RWPE1 (cell line): ENCODE measurements around the gene EFNA2.

Source experiments
- CTCF ChIA-PET: fragments of 350-600 bp; sonication (Branson Sonifier 250); formaldehyde crosslinking; extraction: SDS; loops from one replicate; lab custom pipeline; 2021; lab: Yijun Ruan, JAX
- POLR2A ChIA-PET: fragments of 400-600 bp; formaldehyde crosslinking; extraction: SDS; loops from one replicate; lab custom pipeline; 2020; ENCODE audit warnings: antibody characterized with exemption; ENCODE audit not compliant: low non-redundant PET; lab: Yijun Ruan, JAX
- DNase-seq: peaks from one replicate; pipeline ENCODE4 v3.0.0; 2012; ENCODE audit warnings: low spot score
- H3K27ac ChIP-seq: fragments of 450-650 bp; 2 replicates; pipeline ENCODE4 v1.5.1; 2017
- TF ChIP-seq, protein P1 (sequence below): fragments of 450-650 bp; conservative IDR thresholded peaks from 2 replicates; pipeline ENCODE4 v1.5.1; 2017; ENCODE audit warnings: low read depth, mild to moderate bottlenecking

EFNA2 gene

DNA sequence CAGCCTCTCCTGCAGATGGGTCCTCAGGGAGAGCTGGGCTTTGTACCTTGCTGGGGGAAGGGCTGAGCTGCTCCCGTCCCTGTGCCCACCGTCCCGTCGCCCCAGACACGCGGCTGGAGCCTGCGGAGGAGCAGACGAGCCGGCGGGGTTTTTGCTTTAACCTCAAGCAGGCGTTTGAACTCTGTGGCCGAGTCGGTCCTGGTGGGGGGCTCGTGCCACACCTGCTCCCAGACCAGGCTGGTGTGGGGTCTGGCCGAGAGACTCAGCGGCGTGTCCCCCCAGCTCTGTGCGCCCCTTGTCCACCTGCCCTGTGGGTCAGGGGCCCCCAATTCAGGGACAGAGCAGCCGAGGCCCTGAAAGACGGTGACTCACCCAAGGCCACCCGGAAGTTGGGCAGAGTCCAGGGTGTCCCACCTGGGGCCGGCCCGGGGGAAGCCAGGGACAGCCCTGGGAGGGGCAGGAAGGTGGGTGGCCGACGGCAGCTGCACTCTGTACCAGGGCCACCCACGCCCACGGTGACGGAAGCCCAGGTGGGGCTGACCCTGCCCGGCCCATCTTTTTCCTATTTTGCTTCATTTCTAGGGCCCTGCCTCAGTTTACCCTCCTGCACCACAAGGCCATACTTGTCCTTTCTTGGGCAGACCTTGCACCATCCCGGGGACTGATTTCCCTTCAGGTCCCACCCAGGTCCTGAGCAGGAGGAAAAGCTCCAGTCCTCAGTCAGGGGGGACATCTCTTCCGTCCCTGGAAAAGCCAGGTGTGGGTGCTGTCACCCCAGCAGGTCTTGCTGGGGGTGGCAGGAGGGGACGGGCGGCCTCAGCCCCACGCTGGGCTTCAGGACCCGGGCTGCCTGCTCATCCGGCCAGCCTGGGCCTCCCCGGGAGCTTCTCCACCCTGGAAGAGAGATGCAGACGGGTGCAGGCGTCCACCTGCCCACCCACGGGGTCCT, 5.3 kb downstream of the EFNA2 start:
- no peak overlapping the region for H3K27ac ChIP-seq
- ChIA-PET POLR2A (no interaction called here), CTCF (interaction anchor here (0.8 kb wide), 1 partner anchor 11 kb away, joined by 3 read pairs; no protein-coding TSS in a partner anchor)
- TF ChIP-seq, protein P1, sequence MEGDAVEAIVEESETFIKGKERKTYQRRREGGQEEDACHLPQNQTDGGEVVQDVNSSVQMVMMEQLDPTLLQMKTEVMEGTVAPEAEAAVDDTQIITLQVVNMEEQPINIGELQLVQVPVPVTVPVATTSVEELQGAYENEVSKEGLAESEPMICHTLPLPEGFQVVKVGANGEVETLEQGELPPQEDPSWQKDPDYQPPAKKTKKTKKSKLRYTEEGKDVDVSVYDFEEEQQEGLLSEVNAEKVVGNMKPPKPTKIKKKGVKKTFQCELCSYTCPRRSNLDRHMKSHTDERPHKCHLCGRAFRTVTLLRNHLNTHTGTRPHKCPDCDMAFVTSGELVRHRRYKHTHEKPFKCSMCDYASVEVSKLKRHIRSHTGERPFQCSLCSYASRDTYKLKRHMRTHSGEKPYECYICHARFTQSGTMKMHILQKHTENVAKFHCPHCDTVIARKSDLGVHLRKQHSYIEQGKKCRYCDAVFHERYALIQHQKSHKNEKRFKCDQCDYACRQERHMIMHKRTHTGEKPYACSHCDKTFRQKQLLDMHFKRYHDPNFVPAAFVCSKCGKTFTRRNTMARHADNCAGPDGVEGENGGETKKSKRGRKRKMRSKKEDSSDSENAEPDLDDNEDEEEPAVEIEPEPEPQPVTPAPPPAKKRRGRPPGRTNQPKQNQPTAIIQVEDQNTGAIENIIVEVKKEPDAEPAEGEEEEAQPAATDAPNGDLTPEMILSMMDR, result no peak
- DNase-seq, result no peak

DNA sequence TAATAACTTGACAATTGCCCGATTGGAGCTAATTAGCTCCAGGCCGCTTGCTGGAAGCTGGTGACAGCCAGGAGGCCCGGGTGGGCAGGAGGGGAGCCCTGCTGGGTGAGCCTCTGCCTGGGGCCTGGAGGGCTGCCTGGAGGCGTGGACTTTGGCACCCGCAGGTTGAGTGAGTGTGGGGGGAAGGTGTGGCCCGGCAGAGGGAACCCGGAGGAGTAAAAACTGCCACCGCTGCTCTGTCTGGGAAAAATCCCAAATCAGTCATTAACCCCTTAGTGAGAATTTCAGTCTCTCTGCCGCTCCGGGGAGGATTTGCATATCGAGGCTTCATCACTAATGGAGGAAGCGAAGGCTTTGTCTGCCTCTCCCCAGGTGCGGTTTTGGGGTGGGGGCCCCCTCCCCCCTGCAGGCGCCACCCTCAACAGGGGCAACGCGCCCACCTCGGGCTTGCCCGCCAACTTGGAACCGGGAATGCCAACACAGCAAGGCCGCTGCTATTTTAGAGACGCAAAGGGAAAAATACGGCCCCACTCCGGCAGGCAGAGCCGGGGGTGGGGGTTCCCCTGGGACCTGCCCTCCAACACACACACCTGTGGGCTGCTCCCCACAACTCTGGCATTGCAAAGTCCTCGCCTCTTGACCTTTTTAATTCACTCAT, 6.2 kb downstream of the EFNA2 start:
- TF ChIP-seq, protein P1, result no peak
- CTCF ChIA-PET, result interaction anchor here (0.7 kb wide), 1 partner anchor 55 kb away, joined by 4 read pairs; no protein-coding TSS in a partner anchor
- H3K27ac ChIP-seq, result no peak overlapping the region
- no peak for DNase-seq
- POLR2A ChIA-PET, result no interaction called here

DNA sequence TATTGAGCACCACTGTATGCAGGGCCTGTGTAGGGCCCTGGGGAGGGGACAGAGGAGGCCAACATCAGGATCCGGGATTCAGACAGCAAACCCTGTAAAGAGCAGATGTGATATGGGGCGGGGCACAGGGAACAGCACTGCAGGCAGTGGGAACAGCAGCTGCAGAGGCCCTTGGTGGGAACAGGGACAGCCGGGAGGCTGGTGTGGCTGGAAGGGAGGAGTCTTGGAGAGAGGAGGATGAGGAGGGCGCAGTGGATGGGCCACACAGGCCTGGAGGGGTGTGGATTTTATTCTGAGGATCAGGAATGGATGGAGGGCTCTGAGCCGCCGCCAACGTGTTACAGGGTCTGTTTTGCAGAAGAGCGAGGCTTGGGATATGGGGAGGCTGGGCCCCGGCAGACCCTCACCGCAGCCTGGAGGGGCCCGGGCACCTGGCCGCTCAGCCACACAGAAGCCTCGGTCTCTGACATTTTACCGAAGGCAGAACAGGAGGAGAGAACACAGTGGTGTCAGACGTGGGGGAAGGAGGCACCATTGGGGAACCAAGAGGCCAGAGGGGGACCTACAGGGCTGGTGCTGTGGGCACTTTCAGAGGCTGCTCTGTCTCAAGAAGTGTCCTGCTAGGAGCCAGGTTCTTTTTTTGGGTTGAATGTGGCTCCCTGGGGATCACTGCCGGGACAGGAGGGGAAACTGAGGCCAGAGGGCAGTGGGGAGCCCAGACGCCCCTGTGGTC, 6.9 kb downstream of the EFNA2 start:
- TF ChIP-seq, protein P1, result no peak
- DNase-seq, result no peak
- POLR2A ChIA-PET, result no interaction called here
- no peak overlapping the region for H3K27ac ChIP-seq
- CTCF ChIA-PET, result interaction anchor here (0.7 to 0.8 kb wide), 2 partner anchors 28 to 56 kb away, joined by 4 read pairs; no protein-coding TSS in a partner anchor

DNA sequence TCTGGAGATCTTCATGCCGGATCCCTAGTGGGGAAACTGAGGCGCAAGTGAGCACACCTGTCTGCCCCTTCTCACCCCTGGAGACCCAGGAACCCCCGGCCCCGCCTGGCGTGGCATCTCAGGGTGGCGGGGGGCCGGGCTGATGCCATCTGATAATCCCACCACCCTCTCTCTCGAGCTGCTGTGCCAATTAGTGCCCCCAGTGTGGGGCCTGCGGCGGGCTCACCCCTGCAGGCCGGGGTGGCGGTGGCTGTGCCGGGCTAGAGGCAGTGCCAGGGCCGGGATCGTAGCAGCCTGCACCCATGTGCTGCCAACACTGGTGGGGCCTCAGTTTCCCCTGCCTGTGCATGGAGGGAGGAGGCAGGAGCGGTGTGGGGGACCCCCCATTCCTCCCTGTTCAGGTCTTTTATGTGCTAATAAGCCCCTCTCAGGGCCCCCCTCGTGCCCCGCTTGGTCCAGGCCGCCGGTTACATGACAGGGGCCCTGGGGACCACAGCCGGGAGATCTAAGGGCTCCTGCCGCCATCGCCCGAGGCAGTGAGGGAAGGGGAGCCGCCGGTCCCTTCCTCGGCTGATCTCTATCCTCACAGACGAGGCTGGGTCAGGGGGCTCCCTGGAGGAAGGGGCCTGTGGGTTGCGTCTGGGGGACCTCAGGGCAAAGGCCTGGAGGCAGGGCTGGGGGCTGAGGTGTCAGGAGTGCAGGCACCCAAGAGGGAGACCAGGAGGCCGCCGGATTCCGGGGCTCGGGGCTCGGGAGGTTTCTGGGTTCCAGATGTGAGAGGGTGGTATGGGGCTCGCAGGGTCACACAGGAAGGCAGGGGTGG, 8.3 kb downstream of the EFNA2 start:
- ChIA-PET POLR2A (no interaction called here), CTCF (interaction anchor here (0.9 kb wide), 1 partner anchor 14 kb away, joined by 3 read pairs; no protein-coding TSS in a partner anchor)
- no peak for DNase-seq
- no peak overlapping the region for H3K27ac ChIP-seq
- TF ChIP-seq, protein P1, result no peak

DNA sequence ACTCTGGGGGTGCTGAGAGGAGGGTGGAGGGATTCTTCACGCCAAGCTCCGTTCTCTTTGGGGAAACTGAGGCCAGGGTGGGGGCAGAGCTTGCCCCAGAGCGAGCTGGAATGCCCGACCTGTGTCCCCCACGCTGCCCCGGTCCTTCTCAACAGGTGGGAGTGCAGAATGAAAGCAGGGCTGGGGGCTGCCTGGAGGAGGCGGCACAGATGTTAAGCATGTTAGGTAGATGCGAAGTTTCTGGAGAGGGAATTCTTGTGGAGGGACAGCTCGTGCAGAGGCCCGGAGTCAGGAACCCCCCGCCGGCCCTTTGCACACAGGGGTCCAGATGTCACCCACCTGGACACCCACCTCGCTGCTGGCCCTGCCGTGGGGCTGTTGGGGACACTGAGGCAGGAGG, 9.0 kb downstream of the EFNA2 start:
- TF ChIP-seq, protein P1, result no peak
- POLR2A ChIA-PET, result no interaction called here
- no peak for DNase-seq
- CTCF ChIA-PET, result interaction anchor here (0.9 kb wide), 1 partner anchor 15 kb away, joined by 3 read pairs; no protein-coding TSS in a partner anchor
- H3K27ac ChIP-seq, result no peak overlapping the region
